Astrocyte (in vitro differentiated cells and primary cell): ENCODE results near the gene ONECUT3.

ENCODE experiments used
- CTCF ChIP-seq: IDR thresholded peaks from 2 replicates; pipeline ENCODE4 v1.5.1; 2011; ENCODE audit warnings: low read depth, mild to moderate bottlenecking, inconsistent platforms, low read length, moderate library complexity; ENCODE audit not compliant: insufficient read depth
- EZH2 ChIP-seq: IDR thresholded peaks from 2 replicates; pipeline ENCODE4 v1.6.1; 2012; ENCODE audit warnings: mild to moderate bottlenecking, low read length, inconsistent platforms; ENCODE audit not compliant: insufficient read depth

DNA sequence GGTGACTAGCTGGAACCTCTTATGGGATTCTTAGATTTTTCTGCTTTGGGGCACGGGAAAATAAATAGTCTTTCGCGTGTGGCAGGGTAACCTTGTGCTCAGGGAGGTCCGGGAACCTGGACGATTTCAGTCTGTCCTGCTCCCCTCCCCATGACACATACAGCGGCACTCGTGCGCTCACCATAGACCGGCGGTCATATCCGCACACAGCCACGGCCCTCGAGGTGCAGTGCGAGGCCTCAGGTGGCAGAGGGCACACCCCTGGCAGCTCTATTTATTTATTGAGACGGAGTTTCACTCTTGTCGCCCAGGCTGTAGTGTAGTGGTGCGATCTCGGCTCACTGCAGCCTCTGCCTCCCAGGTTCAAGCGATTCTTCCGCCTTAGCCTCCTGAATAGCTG, 3.0 kb downstream of the ONECUT3 start:
- TF ChIP-seq CTCF (no peak), EZH2 (no peak)
